Measurements from ENCODE around the gene ZBTB46. TPM values are rescaled to one million over a fixed set of nuclear protein-coding genes. Genes with fewer than 3 reads are reported as not detected.

Gene ZBTB46
- total RNA-seq, 1 experiment from 2014 or later = 10.7 TPM

DNA sequence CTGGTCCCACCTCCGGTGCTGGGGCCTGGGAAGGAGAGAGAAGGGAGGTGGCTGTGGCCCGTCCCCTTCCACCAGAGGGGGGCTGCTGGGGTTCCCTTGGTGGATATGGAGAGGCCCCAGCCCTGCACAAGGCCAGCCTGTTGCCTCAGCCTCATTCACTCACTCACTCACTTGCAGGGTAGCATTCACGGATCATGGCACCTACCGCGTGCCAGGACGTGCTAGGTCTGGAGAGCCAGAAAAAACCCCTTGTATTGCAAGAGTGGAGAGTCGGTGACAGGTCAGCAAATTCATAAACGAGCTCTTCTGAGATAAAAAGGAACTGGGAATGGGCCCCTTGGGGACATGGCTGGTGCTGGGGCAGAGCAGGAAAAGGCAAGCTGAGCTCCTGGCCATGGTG is 6.4 kb upstream of the ZBTB46 start:
- Histone ChIP-seq H3K4me3 (replicated peaks in 1 of 2; ENCODE audit: low read depth in 1 of 2, low read length in 2 of 2) (no peak overlapping the region), H3K27ac (ENCODE audit: low read depth, low read length) (no peak overlapping the region), H3K36me3 (ENCODE audit: control insufficient read depth in 1 of 2, insufficient read depth in 2 of 2, low read length in 2 of 2) (no peaks in the 10 kb centered on the region), H3K4me1 (ENCODE audit: control insufficient read depth in 1 of 2, insufficient read depth in 2 of 2, low read length in 2 of 2) (peaks cover 18 to 21% of the 10 kb centered on the region in 2 experiments), H3K4me2 (ENCODE audit: low read length) (no peak overlapping the region), H2AFZ (ENCODE audit: low read depth, low read length, poor library complexity, severe bottlenecking) (no peak overlapping the region), H4K20me1 (ENCODE audit: insufficient read depth) (no peaks in the 10 kb centered on the region), H3K27me3 (ENCODE audit: insufficient read depth, low read length) (no peaks in the 10 kb centered on the region), H3K9ac (ENCODE audit: low read length) (no peak overlapping the region), H3K9me2 (ENCODE audit: insufficient read depth) (no peaks in the 10 kb centered on the region), H3K79me2 (ENCODE audit: insufficient read depth, low read length) (no peaks in the 10 kb centered on the region), H3K9me3 (ENCODE audit: control insufficient read depth in 1 of 2, insufficient read depth in 1 of 2, low read depth in 1 of 2, low read length in 2 of 2) (no peaks in the 10 kb centered on the region)
- ChIA-PET CTCF (no interaction called here), POLR2A (no interaction called here), RAD21 (ENCODE audit: low non-redundant PET in 1 of 2, low total read pairs in 2 of 2, uncharacterized antibody in 2 of 2, unreplicated experiment in 2 of 2) (no interaction called here)
- no peak for DNase-seq (ENCODE audit: low read depth, low spot score)
- TF ChIP-seq TCF7L2 (IDR thresholded peaks at IDR 0.05; ENCODE audit: borderline replicate concordance, extremely low read depth, insufficient read depth, insufficient read length) (no peak), EZH2phosphoT487 (IDR thresholded peaks at IDR 0.05; ENCODE audit: borderline replicate concordance) (no peak), POLR2A (IDR thresholded peaks at IDR 0.05; ENCODE audit: borderline replicate concordance, extremely low read depth, insufficient read depth, insufficient read length) (no peak), MAX (IDR thresholded peaks at IDR 0.05) (no peak), ZNF274 (IDR thresholded peaks at IDR 0.05; ENCODE audit: low read depth, low read length) (no peak), ELF1 (IDR thresholded peaks at IDR 0.05; ENCODE audit: borderline replicate concordance, low read depth) (no peak), FOSL1 (IDR thresholded peaks at IDR 0.05; ENCODE audit: low read depth) (no peak), ZFX (IDR thresholded peaks at IDR 0.05) (no peak), CTCF (IDR thresholded peaks at IDR 0.05 in 2 of 3, conservative IDR thresholded peaks at IDR 0.05 in 1 of 3; ENCODE audit: borderline replicate concordance in 1 of 3, insufficient read depth in 1 of 3, low read depth in 2 of 3, low read length in 2 of 3) (no peak), ZBTB33 (IDR thresholded peaks at IDR 0.05; ENCODE audit: extremely low read depth, insufficient replicate concordance, low read length) (no peak), JUND (IDR thresholded peaks at IDR 0.05) (no peak), REST (IDR thresholded peaks at IDR 0.05; ENCODE audit: low read depth) (no peak), EGR1 (IDR thresholded peaks at IDR 0.05; ENCODE audit: low read depth) (no peak), EZH2 (IDR thresholded peaks at IDR 0.05) (no peak), CBX3 (IDR thresholded peaks at IDR 0.05; ENCODE audit: low read depth) (no peak), SP1 (IDR thresholded peaks at IDR 0.05; ENCODE audit: low read depth) (no peak), YY1 (IDR thresholded peaks at IDR 0.05; ENCODE audit: extremely low read depth, insufficient replicate concordance, low read depth, low read length) (no peak), SIN3A (IDR thresholded peaks at IDR 0.05; ENCODE audit: low read depth) (no peak), SRF (IDR thresholded peaks at IDR 0.05; ENCODE audit: low read depth) (no peak)
- TF ChIP-seq, protein P1, sequence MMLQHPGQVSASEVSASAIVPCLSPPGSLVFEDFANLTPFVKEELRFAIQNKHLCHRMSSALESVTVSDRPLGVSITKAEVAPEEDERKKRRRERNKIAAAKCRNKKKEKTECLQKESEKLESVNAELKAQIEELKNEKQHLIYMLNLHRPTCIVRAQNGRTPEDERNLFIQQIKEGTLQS (IDR thresholded peaks at IDR 0.05) = no peak
- BruUV-seq (replicated peaks) = no TSS peak
- intact Hi-C loops (cut with micrococcal nuclease) = no loop called here
- ATAC-seq = no peak

All from HCT116 (cell line).